ENCODE results near the gene ROBO1.

GRCh38 chr3:79329154-79329553, 438.6 kb downstream of the ROBO1 start:
- no peak for TF ChIP-seq CTCF (IDR thresholded peaks at IDR 0.05; ENCODE audit: insufficient read depth, low read length, poor library complexity, severe bottlenecking)
- TF ChIP-seq EZH2phosphoT487 (conservative IDR thresholded peaks at IDR 0.05; ENCODE audit: low read length), result no peak
